AG04450 (cell line): Measurements from ENCODE around the gene USP46. TPM values are rescaled to one million over a fixed set of nuclear protein-coding genes. Genes with fewer than 3 reads are reported as not detected.

Source experiments
- CTCF ChIA-PET: fragments of 300-600, 350-600 bp; formaldehyde crosslinking; extraction: SDS; loops from one replicate; lab custom pipeline; 2022; ENCODE audit warnings: antibody characterized with exemption, inconsistent platforms; lab: Charles Lee
- POLR2A ChIA-PET: fragments of 350-600 bp; formaldehyde crosslinking; extraction: SDS; loops from one replicate; lab custom pipeline; 2021; ENCODE audit warnings: antibody characterized with exemption, inconsistent platforms; lab: Yijun Ruan, JAX
- DNase-seq: peaks from one replicate; pipeline ENCODE4 v3.0.0-alpha.2; 2011; ENCODE audit warnings: low read depth, low spot score
- H3K27ac ChIP-seq: one replicate; pipeline ENCODE4 v1.5.1; 2012; ENCODE audit warnings: low read depth, low read length, control low read depth
- H3K27me3 ChIP-seq: one replicate; pipeline ENCODE4 v1.6.0; 2012; ENCODE audit warnings: low read length; ENCODE audit not compliant: control insufficient read depth, insufficient read depth
- H3K4me3 ChIP-seq: 2 replicates; pipeline ENCODE4 v1.5.1; 2011; ENCODE audit warnings: mild to moderate bottlenecking, low read depth, low read length, control low read depth
- H3K9me3 ChIP-seq: 2 replicates; pipeline ENCODE4 v1.5.1; 2012; ENCODE audit warnings: low read length; ENCODE audit not compliant: control insufficient read depth, insufficient read depth
- CTCF ChIP-seq: IDR thresholded peaks from 2 replicates; pipeline ENCODE4 v1.5.1; 2011; ENCODE audit warnings: low read depth, low read length, control low read depth, inconsistent platforms
- polyA plus RNA-seq: library from polyadenylated mRNA; depleted of rRNA; stranded (reverse); fragments of >200 nt; gene quantifications from 2 replicates; pipeline ENCODE4 v1.2.3, GENCODE V29; 2011

The USP46 gene
- polyA plus RNA-seq, 1 experiment = 69.1 TPM

DNA sequence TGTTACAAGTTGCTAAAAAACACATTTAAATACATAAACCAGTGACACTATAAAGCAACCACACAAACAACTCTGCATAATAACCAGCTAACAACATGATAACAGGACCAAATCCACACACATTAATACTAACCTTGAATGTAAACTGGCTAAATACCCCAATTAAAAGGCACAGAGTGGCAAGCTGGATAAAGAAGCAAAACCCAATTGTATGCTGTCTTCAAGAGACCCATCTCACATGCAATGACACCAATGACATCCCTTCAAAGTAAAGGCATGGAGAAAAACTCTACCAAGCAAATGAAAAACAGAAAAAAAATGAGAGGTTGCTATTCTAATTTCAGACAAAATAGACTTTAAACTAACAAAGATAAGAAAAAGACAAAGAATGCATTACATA lies 34.4 kb upstream of the USP46 start:
- Histone ChIP-seq H3K4me3 (no peak overlapping the region), H3K27ac (no peak overlapping the region), H3K27me3 (peaks cover 5% of the 10 kb centered on the region), H3K9me3 (no peaks in the 10 kb centered on the region; the same call in none of the 2 replicates)
- ChIA-PET POLR2A (no interaction called here), CTCF (no interaction called here)
- TF ChIP-seq CTCF = no peak
- DNase-seq = no peak

- ChIA-PET POLR2A (no interaction called here), CTCF (interaction anchor here (0.6 to 1.6 kb wide), 3 partner anchors 143 to 294 kb away, joined by 3 to 6 read pairs (median 4); no protein-coding TSS in a partner anchor)
- no peak overlapping the region for H3K27ac ChIP-seq
Observed at GRCh38 chr4:52689096-52689495, 30.0 kb upstream of the USP46 start.

GRCh38 chr4:52687696-52688095 lies 28.6 kb upstream of the USP46 start:
- H3K9me3 ChIP-seq = no peaks in the 10 kb centered on the region; the same call in 1 of the 2 replicates
- peaks cover 16% of the 10 kb centered on the region for H3K27me3 ChIP-seq
- CTCF ChIA-PET = no interaction called here
- no peak for DNase-seq
- H3K27ac ChIP-seq = no peak overlapping the region
- no peak overlapping the region for H3K4me3 ChIP-seq
- POLR2A ChIA-PET = no interaction called here
- no peak for TF ChIP-seq CTCF

More at GRCh38 chr4:52689096-52689495, 30.0 kb upstream of the USP46 start:
- Histone ChIP-seq H3K4me3 (no peak overlapping the region), H3K9me3 (no peaks in the 10 kb centered on the region; the same call in none of the 2 replicates), H3K27me3 (peaks cover 16% of the 10 kb centered on the region)
- DNase-seq = no peak
- TF ChIP-seq CTCF = no peak

- ChIA-PET POLR2A (no interaction called here), CTCF (interaction anchor here (1.2 to 2.8 kb wide), 2 partner anchors 140 to 297 kb away, joined by 4 to 12 read pairs; no protein-coding TSS in a partner anchor)
- H3K4me3 ChIP-seq = no peak overlapping the region
- DNase-seq = no peak
- peaks cover 11% of the 10 kb centered on the region for H3K27me3 ChIP-seq
- TF ChIP-seq CTCF = no peak
- no peak overlapping the region for H3K27ac ChIP-seq
- no peaks in the 10 kb centered on the region for H3K9me3 ChIP-seq
Observed at GRCh38 chr4:52685316-52685715, 26.2 kb upstream of the USP46 start.

- CTCF ChIA-PET = interaction anchor here (1.2 to 2.8 kb wide), 2 partner anchors 139 to 297 kb away, joined by 4 to 12 read pairs; no protein-coding TSS in a partner anchor
Observed at GRCh38 chr4:52684896-52685295, 25.8 kb upstream of the USP46 start.

More at GRCh38 chr4:52684896-52685295, 25.8 kb upstream of the USP46 start:
- peaks cover 11% of the 10 kb centered on the region for H3K27me3 ChIP-seq
- no peak for DNase-seq
- no peak overlapping the region for H3K4me3 ChIP-seq
- no peak overlapping the region for H3K27ac ChIP-seq
- TF ChIP-seq CTCF = no peak
- POLR2A ChIA-PET = no interaction called here
- no peaks in the 10 kb centered on the region for H3K9me3 ChIP-seq
